22Rv1 (cell line): ENCODE measurements around the gene PROSER2.

Experiments used
- H3K27ac ChIP-seq: fragments of 450-650 bp; 2 replicates; pipeline ENCODE4 v1.5.1; 2017
- CTCF ChIP-seq: fragments of 450-650 bp; IDR thresholded peaks from 2 replicates; pipeline ENCODE4 v1.5.1; 2017; ENCODE audit warnings: mild to moderate bottlenecking
- ZFX ChIP-seq: fragments of 450-650 bp; IDR thresholded peaks from 2 replicates; pipeline ENCODE4 v1.6.1; 2017; ENCODE audit warnings: antibody characterized with exemption, borderline replicate concordance

The PROSER2 gene

DNA sequence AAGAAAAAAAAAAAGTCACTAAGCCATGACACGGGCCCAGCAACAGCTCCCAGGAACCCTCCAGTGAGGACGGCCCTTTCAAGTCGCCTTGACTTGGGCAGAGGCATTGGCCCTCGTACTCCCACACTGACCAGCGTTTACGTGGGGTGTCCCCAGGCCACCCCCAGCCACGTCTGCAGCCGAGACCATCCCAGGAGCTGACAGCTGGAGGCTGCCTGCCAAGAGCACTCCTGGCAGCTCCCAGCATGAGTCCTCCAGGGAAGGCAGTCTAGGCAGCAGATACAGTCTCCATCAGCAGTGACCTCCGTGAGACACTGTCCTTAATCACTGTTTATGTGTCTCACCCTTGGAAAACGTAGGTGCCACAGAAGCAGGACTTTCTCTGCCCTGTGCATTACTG, 86.5 kb downstream of the PROSER2 start:
- H3K27ac ChIP-seq, result no peak overlapping the region
- no peak for TF ChIP-seq CTCF
- no peak for TF ChIP-seq ZFX

DNA sequence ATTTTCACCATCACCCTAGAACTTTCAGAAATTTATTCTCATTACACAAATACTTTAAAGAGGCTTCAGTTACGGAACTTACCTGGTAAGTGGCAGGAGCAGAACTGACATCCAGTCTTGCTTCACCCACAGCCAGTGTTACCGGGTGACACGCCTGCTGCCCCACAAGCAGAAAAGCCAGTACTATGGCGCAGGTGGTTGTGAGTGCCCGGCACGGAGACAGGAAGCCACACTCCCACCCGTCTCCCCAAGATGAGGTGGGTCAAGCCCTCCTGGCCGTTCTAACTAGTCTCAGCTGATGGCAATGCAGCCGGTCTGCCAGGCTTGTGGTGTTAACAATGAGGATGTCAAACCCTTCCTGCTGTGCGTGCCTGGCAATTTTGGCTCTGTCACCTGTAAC, 86.9 kb downstream of the PROSER2 start:
- no peak for TF ChIP-seq ZFX
- no peak for TF ChIP-seq CTCF
- H3K27ac ChIP-seq, result no peak overlapping the region

GRCh38 chr10:11913079-11913641, 90.0 kb downstream of the PROSER2 start:
- no peak overlapping the region for H3K27ac ChIP-seq
- TF ChIP-seq ZFX, result no peak
- TF ChIP-seq CTCF, result no peak

DNA sequence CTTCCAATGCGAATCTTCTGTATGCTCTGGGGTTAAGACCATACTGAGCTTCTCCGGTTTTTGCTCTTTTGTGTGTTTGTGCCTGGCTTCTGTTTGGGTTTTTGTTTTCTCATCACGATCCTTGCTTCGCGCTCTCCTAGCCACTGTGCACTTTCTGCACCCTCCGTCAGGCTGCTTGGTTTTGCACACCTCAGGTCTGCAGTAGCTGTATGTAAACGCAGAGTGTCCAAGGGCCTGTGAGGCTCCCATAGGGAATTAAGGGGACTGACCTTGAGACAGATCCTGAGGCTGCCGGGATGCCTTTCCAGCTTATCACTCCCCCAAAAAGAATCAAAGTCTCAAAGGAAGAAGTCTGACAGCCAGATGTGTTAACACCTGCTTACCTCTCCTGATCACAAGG, 95.2 kb downstream of the PROSER2 start:
- TF ChIP-seq CTCF (no peak), ZFX (no peak)

GRCh38 chr10:11919271-11919670, 96.1 kb downstream of the PROSER2 start:
- TF ChIP-seq ZFX, result no peak
- no peak for TF ChIP-seq CTCF
- H3K27ac ChIP-seq, result no peak overlapping the region

More for the DNA sequence above, 95.2 kb downstream of the PROSER2 start:
- no peak overlapping the region for H3K27ac ChIP-seq
